Calu3 (cell line): ENCODE data around the gene FGF14. TPM values are rescaled to one million over a fixed set of nuclear protein-coding genes. Genes with fewer than 3 reads are reported as not detected.
"Not testable (repeated sequence)": the region's sequence is repeated elsewhere in the genome, so short reads cannot be mapped to it uniquely, and the experiment has no call there.

Experiments used
- BruUV-seq: library from RNA; stranded (reverse); fragments of 400-500 nt; replicated peaks from 2 replicates; lab custom pipeline; 2021; lab: Mats Ljungman, UMichigan
- CTCF ChIA-PET: fragments of 300-600 bp; sonication (Branson Sonifier 250); formaldehyde crosslinking; loops from one replicate; lab custom pipeline; 2022; ENCODE audit warnings: antibody characterized with exemption; lab: Charles Lee
- DNase-seq: peaks from one replicate; pipeline ENCODE4 v3.0.0; 2022
- H3K27ac Mint-ChIP-seq: one replicate; pipeline ENCODE4 v1.8.0; 2022; ENCODE audit warnings: mixed read lengths; ENCODE audit not compliant: unreplicated experiment
- H3K27me3 Mint-ChIP-seq: one replicate; pipeline ENCODE4 v1.8.0; 2022; ENCODE audit warnings: mixed read lengths; ENCODE audit not compliant: unreplicated experiment
- H3K36me3 Mint-ChIP-seq: one replicate; pipeline ENCODE4 v1.8.0; 2022; ENCODE audit warnings: mild to moderate bottlenecking, moderate library complexity, mixed read lengths; ENCODE audit not compliant: insufficient read depth, unreplicated experiment
- H3K4me1 Mint-ChIP-seq: one replicate; pipeline ENCODE4 v1.8.0; 2022; ENCODE audit warnings: mild to moderate bottlenecking, low read depth, mixed read lengths; ENCODE audit not compliant: unreplicated experiment
- H3K4me3 Mint-ChIP-seq: one replicate; pipeline ENCODE4 v1.8.0; 2022; ENCODE audit warnings: mild to moderate bottlenecking, low read depth, moderate library complexity, mixed read lengths; ENCODE audit not compliant: unreplicated experiment
- H3K9me3 Mint-ChIP-seq: one replicate; pipeline ENCODE4 v1.8.0; 2022; ENCODE audit warnings: low read depth, mixed read lengths; ENCODE audit not compliant: unreplicated experiment
- CTCF ChIP-seq: fragments of 200-600 bp; IDR thresholded peaks from one replicate; pipeline ENCODE4 v1.8.0; 2022; ENCODE audit warnings: antibody characterized with exemption; ENCODE audit not compliant: unreplicated experiment
- intact Hi-C: fragments of 100-400 bp; cut with micrococcal nuclease; formaldehyde crosslinking; loops from one replicate; pipeline ENCODE4 v1.10.0; 2022; ENCODE audit not compliant: unreplicated experiment
- total RNA-seq: library from RNA; stranded (reverse); gene quantifications from 2 replicates; pipeline ENCODE4 v1.2.3, GENCODE V29; 2022

FGF14 gene
- total RNA-seq, 1 experiment from 2014 or later = 0.21 TPM

- H3K4me3 Mint-ChIP-seq = no peak overlapping the region
- H3K27me3 Mint-ChIP-seq = peaks cover 13% of the 10 kb centered on the region
- H3K4me1 Mint-ChIP-seq = peaks cover 26% of the 10 kb centered on the region
- no TSS peak for BruUV-seq
- CTCF ChIA-PET = no interaction called here
- intact Hi-C loops = no loop called here
- H3K27ac Mint-ChIP-seq = no peak overlapping the region
- peaks cover 10% of the 10 kb centered on the region for H3K9me3 Mint-ChIP-seq
- H3K36me3 Mint-ChIP-seq = no peaks in the 10 kb centered on the region
- no peak for DNase-seq
- TF ChIP-seq CTCF = no peak
Observed at GRCh38 chr13:102018716-102019115, 383.1 kb downstream of the FGF14 start.

- H3K36me3 Mint-ChIP-seq = no peaks in the 10 kb centered on the region
- TF ChIP-seq CTCF = no peak
- BruUV-seq = no TSS peak
- DNase-seq = no peak
- H3K9me3 Mint-ChIP-seq = peaks cover 10% of the 10 kb centered on the region
- CTCF ChIA-PET = no interaction called here
- no peak overlapping the region for H3K27ac Mint-ChIP-seq
- intact Hi-C loops = no loop called here
- H3K4me1 Mint-ChIP-seq = peaks cover 26% of the 10 kb centered on the region
- H3K27me3 Mint-ChIP-seq = peaks cover 13% of the 10 kb centered on the region
- H3K4me3 Mint-ChIP-seq = no peak overlapping the region
Observed at GRCh38 chr13:102017248-102017647, 384.6 kb downstream of the FGF14 start.

GRCh38 chr13:102012299-102013293, 389.3 kb downstream of the FGF14 start:
- no peak overlapping the region for H3K4me3 Mint-ChIP-seq

GRCh38 chr13:102011455-102011854, 390.4 kb downstream of the FGF14 start:
- H3K27ac Mint-ChIP-seq, DNase-seq, CTCF ChIA-PET, BruUV-seq, H3K4me3 Mint-ChIP-seq, H3K36me3 Mint-ChIP-seq, H3K9me3 Mint-ChIP-seq, H3K4me1 Mint-ChIP-seq, H3K27me3 Mint-ChIP-seq, intact Hi-C loops: not testable (repeated sequence)

More at GRCh38 chr13:102012299-102013293, 389.3 kb downstream of the FGF14 start:
- Mint-ChIP-seq H3K27me3 (no peaks in the 10 kb centered on the region), H3K4me1 (no peaks in the 10 kb centered on the region), H3K27ac (no peak overlapping the region), H3K9me3 (peaks cover under 1% of the 10 kb centered on the region), H3K36me3 (no peaks in the 10 kb centered on the region)
- intact Hi-C loops = no loop called here
- TF ChIP-seq CTCF = no peak
- no TSS peak for BruUV-seq
- CTCF ChIA-PET = no interaction called here
- DNase-seq = no peak
